Glutamatergic neuron (in vitro differentiated cells): ENCODE results near the gene GPHN. TPM values are rescaled to one million over a fixed set of nuclear protein-coding genes. Genes with fewer than 3 reads are reported as not detected.

Source experiments
- DNase-seq: peaks from one replicate; pipeline ENCODE4 v3.0.0; 2022
- H3K27ac Mint-ChIP-seq: one replicate; pipeline ENCODE4 v1.8.0; 2020; ENCODE audit warnings: mild to moderate bottlenecking, mixed read lengths, inconsistent platforms; ENCODE audit not compliant: unreplicated experiment
- H3K27me3 Mint-ChIP-seq: one replicate; pipeline ENCODE4 v1.8.0; 2020; ENCODE audit warnings: mild to moderate bottlenecking, moderate library complexity, mixed read lengths, inconsistent platforms; ENCODE audit not compliant: unreplicated experiment
- H3K36me3 Mint-ChIP-seq: one replicate; pipeline ENCODE4 v1.8.0; 2020; ENCODE audit warnings: mild to moderate bottlenecking, mixed read lengths, inconsistent platforms; ENCODE audit not compliant: unreplicated experiment
- H3K4me1 Mint-ChIP-seq: one replicate; pipeline ENCODE4 v1.8.0; 2020; ENCODE audit warnings: mild to moderate bottlenecking, low read depth, mixed read lengths, inconsistent platforms; ENCODE audit not compliant: unreplicated experiment
- H3K4me3 Mint-ChIP-seq: one replicate; pipeline ENCODE4 v1.8.0; 2020; ENCODE audit warnings: mild to moderate bottlenecking, mixed read lengths, inconsistent platforms; ENCODE audit not compliant: unreplicated experiment
- H3K9me3 Mint-ChIP-seq: one replicate; pipeline ENCODE4 v1.8.0; 2020; ENCODE audit warnings: mild to moderate bottlenecking, moderate library complexity, mixed read lengths, inconsistent platforms; ENCODE audit not compliant: unreplicated experiment
- CTCF ChIP-seq: fragments of 200-600 bp; sonication (generic); IDR thresholded peaks from one replicate; pipeline ENCODE4 v1.5.0; 2021; ENCODE audit not compliant: partially characterized antibody, unreplicated experiment
- total RNA-seq: library from RNA; stranded (reverse); fragmentation: NEBNext Ultra II Directional; extraction: Animal tissue kit (Norgen Biotek cat#: 25700); gene quantifications from one replicate; pipeline ENCODE4 v1.2.1, GENCODE V29; 2021; ENCODE audit not compliant: unreplicated experiment

GPHN gene
- total RNA-seq, 1 donor from 2014 or later = 29.8 TPM

- TF ChIP-seq CTCF = no peak
Observed at GRCh38 chr14:66508846-66509621, 1.1 kb downstream of the GPHN start.

GRCh38 chr14:66509874-66510273 is 1.9 kb downstream of the GPHN start:
- H3K4me3 Mint-ChIP-seq = peak overlapping the region; percentile 97
- no peak for DNase-seq
- no peak overlapping the region for H3K27ac Mint-ChIP-seq
- H3K9me3 Mint-ChIP-seq = peaks cover 10% of the 10 kb centered on the region
- H3K4me1 Mint-ChIP-seq = peaks cover 2% of the 10 kb centered on the region
- TF ChIP-seq CTCF = no peak
- peaks cover 2% of the 10 kb centered on the region for H3K27me3 Mint-ChIP-seq
- H3K36me3 Mint-ChIP-seq = no peaks in the 10 kb centered on the region

More at GRCh38 chr14:66508846-66509621, 1.1 kb downstream of the GPHN start:
- Mint-ChIP-seq H3K4me3 (peak overlapping the region; percentile 97), H3K9me3 (peaks cover 10% of the 10 kb centered on the region), H3K27me3 (peaks cover 2% of the 10 kb centered on the region), H3K36me3 (no peaks in the 10 kb centered on the region), H3K27ac (peak overlapping the region; percentile 43), H3K4me1 (peaks cover 2% of the 10 kb centered on the region)
- DNase-seq = peak; percentile 61

GRCh38 chr14:66511849-66512248 is 3.9 kb downstream of the GPHN start:
- no peak for TF ChIP-seq CTCF
- H3K27me3 Mint-ChIP-seq = peaks cover 2% of the 10 kb centered on the region
- H3K36me3 Mint-ChIP-seq = no peaks in the 10 kb centered on the region

GRCh38 chr14:66514213-66514612 is 6.3 kb downstream of the GPHN start:
- no peak for TF ChIP-seq CTCF
- no peak overlapping the region for H3K4me3 Mint-ChIP-seq
- H3K27ac Mint-ChIP-seq = no peak overlapping the region
- H3K4me1 Mint-ChIP-seq = no peaks in the 10 kb centered on the region
- DNase-seq = no peak
- H3K27me3 Mint-ChIP-seq = peaks cover 2% of the 10 kb centered on the region
- H3K9me3 Mint-ChIP-seq = peaks cover 5% of the 10 kb centered on the region
- peaks cover 4% of the 10 kb centered on the region for H3K36me3 Mint-ChIP-seq

More at GRCh38 chr14:66511849-66512248, 3.9 kb downstream of the GPHN start:
- no peak overlapping the region for H3K27ac Mint-ChIP-seq
- no peak for DNase-seq
- peaks cover 10% of the 10 kb centered on the region for H3K9me3 Mint-ChIP-seq
- H3K4me3 Mint-ChIP-seq = no peak overlapping the region
- peaks cover 2% of the 10 kb centered on the region for H3K4me1 Mint-ChIP-seq

GRCh38 chr14:66530526-66530925 is 22.6 kb downstream of the GPHN start:
- no peak for TF ChIP-seq CTCF
- no peak for DNase-seq
- Mint-ChIP-seq H3K27ac (no peak overlapping the region), H3K27me3 (no peaks in the 10 kb centered on the region), H3K4me3 (no peak overlapping the region), H3K4me1 (no peaks in the 10 kb centered on the region), H3K36me3 (no peaks in the 10 kb centered on the region), H3K9me3 (no peaks in the 10 kb centered on the region)
